Measurements from ENCODE around the gene CABLES1.
A peak's percentile ranks its signal among the peaks of the same experiment; 100 is the strongest.
"Not testable (repeated sequence)": the region's sequence is repeated elsewhere in the genome, so short reads cannot be mapped to it uniquely, and the experiment has no call there.

CABLES1 gene

DNA sequence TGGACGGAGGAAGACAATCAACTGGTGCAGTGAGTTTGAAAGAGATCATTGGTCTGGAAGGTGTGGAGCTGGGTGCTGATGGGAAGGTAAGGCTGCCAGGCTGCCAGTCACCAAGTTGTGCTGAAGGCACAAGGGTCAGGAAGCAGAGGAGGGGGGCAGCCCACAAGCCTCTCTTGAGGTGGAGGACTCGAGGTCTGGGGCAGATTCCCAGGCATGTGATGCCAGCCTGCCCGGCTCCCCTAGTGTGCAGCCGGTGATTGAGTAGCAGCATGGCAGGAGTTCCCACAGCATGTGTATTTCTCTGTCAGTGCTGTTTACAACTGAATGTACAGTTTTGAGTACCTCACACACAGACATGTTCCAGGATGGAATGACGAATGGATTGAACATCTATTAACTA, 99.3 kb downstream of the CABLES1 start:
- H3K27ac ChIP-seq (ENCODE audit: low read depth, low read length) = no peak overlapping the region
- H3K27me3 ChIP-seq (ENCODE audit: control insufficient read depth in 1 of 2, insufficient read depth in 2 of 2, low read length in 2 of 2) = no peaks in the 10 kb centered on the region
- no peak overlapping the region for H3K9ac ChIP-seq (ENCODE audit: low read length)
- no peaks in the 10 kb centered on the region for H3K36me3 ChIP-seq (ENCODE audit: insufficient read depth, low read length)
- no peak overlapping the region for H3K4me3 ChIP-seq (ENCODE audit: low read depth in 1 of 2, low read length in 2 of 2)
- peaks cover 26% of the 10 kb centered on the region for H3K4me1 ChIP-seq (ENCODE audit: insufficient read depth, low read length)
- H3K9me3 ChIP-seq (ENCODE audit: low read length) = no peaks in the 10 kb centered on the region

DNA sequence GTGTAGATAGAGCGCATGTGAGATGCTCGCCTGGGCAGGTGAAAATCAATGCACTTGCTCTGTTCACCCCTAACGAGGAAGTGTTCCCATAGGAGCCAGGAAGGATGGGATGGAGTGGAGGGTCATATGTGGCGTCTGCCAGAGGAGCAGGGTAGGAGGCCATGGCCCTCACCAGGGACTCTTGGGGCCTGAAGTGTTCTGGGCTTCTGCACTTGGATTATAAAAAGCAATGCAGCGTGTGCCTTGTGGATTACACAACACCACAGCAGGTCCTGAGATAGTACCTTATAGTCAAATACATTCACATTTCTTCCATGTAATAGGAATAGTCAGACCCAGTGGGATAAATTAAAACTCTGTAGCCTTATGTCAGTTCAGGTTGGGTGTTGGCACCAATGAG, 100.1 kb downstream of the CABLES1 start:
- Histone ChIP-seq H3K36me3 (ENCODE audit: insufficient read depth, low read length) (no peaks in the 10 kb centered on the region), H3K9me3 (ENCODE audit: low read length) (no peaks in the 10 kb centered on the region), H3K27me3 (ENCODE audit: control insufficient read depth in 1 of 2, insufficient read depth in 2 of 2, low read length in 2 of 2) (no peaks in the 10 kb centered on the region), H3K9ac (ENCODE audit: low read length) (no peak overlapping the region), H3K27ac (ENCODE audit: low read depth, low read length) (no peak overlapping the region), H3K4me3 (ENCODE audit: low read depth in 1 of 2, low read length in 2 of 2) (no peak overlapping the region), H3K4me1 (ENCODE audit: insufficient read depth, low read length) (peaks cover 26% of the 10 kb centered on the region)

DNA sequence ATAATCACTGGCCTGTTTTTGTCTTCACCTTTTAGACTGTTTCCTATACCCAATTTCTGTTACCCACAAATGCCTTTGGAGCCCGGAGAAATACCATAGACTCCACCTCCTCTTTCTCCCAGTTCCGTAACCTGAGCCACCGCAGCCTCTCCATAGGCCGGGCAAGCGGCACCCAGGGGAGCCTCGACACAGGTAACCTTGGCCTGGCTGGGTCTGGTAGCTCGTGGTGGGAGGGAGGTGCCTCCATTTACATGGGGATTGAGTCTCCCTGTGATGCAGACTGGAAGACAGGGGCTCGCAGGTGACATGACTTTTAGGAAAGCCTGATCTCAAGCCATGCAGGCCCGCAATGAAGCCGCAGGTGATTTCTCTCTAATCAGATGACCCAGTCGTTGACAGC, 100.6 kb downstream of the CABLES1 start:
- H3K27me3 ChIP-seq (ENCODE audit: control insufficient read depth in 1 of 2, insufficient read depth in 2 of 2, low read length in 2 of 2) = no peaks in the 10 kb centered on the region
- H3K4me1 ChIP-seq (ENCODE audit: insufficient read depth, low read length) = peaks cover 23% of the 10 kb centered on the region
- no peaks in the 10 kb centered on the region for H3K9me3 ChIP-seq (ENCODE audit: low read length)
- H3K4me3 ChIP-seq (ENCODE audit: low read depth in 1 of 2, low read length in 2 of 2) = no peak overlapping the region
- H3K9ac ChIP-seq (ENCODE audit: low read length) = no peak overlapping the region
- H3K27ac ChIP-seq (ENCODE audit: low read depth, low read length) = no peak overlapping the region
- H3K36me3 ChIP-seq (ENCODE audit: insufficient read depth, low read length) = no peaks in the 10 kb centered on the region

DNA sequence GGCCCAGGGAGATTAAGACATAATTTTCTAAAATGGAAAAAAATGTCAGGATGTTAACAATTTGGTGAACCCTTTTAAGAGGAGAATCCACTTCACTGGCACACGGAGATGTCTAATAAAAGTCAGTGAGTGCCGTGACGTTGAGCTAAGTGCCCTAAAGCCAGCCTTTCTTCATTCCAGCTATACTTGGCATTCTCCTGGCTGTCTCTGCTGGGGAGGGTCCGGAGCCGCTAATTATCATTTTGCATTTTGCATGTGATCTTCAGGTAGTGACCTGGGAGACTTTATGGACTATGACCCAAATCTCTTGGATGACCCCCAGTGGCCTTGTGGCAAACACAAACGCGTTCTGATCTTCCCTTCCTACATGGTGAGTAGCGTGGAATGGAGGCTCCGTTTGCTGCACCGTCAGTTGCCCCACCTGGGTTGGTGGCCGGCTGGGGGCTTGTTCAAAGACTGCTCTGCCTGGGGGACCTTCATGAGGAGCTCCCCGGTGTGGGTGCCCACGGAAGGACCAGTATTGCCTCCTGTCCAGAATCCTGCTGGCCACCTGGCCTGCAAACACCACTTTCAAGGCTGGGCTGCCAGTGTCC, 101.7 kb downstream of the CABLES1 start:
- H3K9me3 ChIP-seq (ENCODE audit: low read length) = no peaks in the 10 kb centered on the region
- no peaks in the 10 kb centered on the region for H3K36me3 ChIP-seq (ENCODE audit: insufficient read depth, low read length)
- H3K27ac ChIP-seq (ENCODE audit: low read depth, low read length) = no peak overlapping the region
- H3K4me3 ChIP-seq (ENCODE audit: low read depth in 1 of 2, low read length in 2 of 2) = peak overlapping the region; percentile 12 to 58
- peaks cover 21% of the 10 kb centered on the region for H3K4me1 ChIP-seq (ENCODE audit: insufficient read depth, low read length)
- H3K9ac ChIP-seq (ENCODE audit: low read length) = no peak overlapping the region
- H3K27me3 ChIP-seq (ENCODE audit: control insufficient read depth in 1 of 2, insufficient read depth in 2 of 2, low read length in 2 of 2) = no peaks in the 10 kb centered on the region

- Histone ChIP-seq H3K4me1 (ENCODE audit: insufficient read depth, low read length) (peaks cover 21% of the 10 kb centered on the region), H3K36me3 (ENCODE audit: insufficient read depth, low read length) (no peaks in the 10 kb centered on the region), H3K9ac (ENCODE audit: low read length) (no peak overlapping the region), H3K27me3 (ENCODE audit: control insufficient read depth in 1 of 2, insufficient read depth in 2 of 2, low read length in 2 of 2) (no peaks in the 10 kb centered on the region), H3K27ac (ENCODE audit: low read depth, low read length) (peak overlapping the region; percentile 71), H3K9me3 (ENCODE audit: low read length) (no peaks in the 10 kb centered on the region), H3K4me3 (ENCODE audit: low read depth in 1 of 2, low read length in 2 of 2) (peak overlapping the region; percentile 12 to 58)
Observed at GRCh38 chr18:23237524-23238151, 102.4 kb downstream of the CABLES1 start.

DNA sequence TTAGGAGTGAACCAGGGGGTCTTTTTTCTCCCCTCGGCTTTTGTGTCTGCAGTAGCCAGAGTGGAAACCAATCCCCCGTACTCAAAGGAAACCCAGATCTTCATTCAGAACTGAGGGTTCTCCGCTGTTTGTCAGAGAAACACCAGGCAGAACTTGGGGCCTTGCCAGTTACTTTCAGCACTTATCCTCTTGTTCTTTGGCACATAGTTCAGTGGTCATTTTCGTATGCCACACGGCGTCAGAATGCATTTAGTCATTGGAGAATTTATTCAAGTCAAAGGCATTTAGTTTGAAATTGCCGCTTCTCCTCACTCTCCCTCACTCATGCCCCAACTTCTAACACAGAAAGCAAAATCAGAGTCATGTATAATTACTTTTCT, 102.9 kb downstream of the CABLES1 start:
- Histone ChIP-seq H3K9me3 (ENCODE audit: low read length) (no peaks in the 10 kb centered on the region), H3K27ac (ENCODE audit: low read depth, low read length) (peak overlapping the region; percentile 71), H3K36me3 (ENCODE audit: insufficient read depth, low read length) (no peaks in the 10 kb centered on the region), H3K9ac (ENCODE audit: low read length) (no peak overlapping the region), H3K4me3 (ENCODE audit: low read depth in 1 of 2, low read length in 2 of 2) (peak overlapping the region; percentile 4 to 58), H3K4me1 (ENCODE audit: insufficient read depth, low read length) (peaks cover 21% of the 10 kb centered on the region), H3K27me3 (ENCODE audit: control insufficient read depth in 1 of 2, insufficient read depth in 2 of 2, low read length in 2 of 2) (no peaks in the 10 kb centered on the region)

DNA sequence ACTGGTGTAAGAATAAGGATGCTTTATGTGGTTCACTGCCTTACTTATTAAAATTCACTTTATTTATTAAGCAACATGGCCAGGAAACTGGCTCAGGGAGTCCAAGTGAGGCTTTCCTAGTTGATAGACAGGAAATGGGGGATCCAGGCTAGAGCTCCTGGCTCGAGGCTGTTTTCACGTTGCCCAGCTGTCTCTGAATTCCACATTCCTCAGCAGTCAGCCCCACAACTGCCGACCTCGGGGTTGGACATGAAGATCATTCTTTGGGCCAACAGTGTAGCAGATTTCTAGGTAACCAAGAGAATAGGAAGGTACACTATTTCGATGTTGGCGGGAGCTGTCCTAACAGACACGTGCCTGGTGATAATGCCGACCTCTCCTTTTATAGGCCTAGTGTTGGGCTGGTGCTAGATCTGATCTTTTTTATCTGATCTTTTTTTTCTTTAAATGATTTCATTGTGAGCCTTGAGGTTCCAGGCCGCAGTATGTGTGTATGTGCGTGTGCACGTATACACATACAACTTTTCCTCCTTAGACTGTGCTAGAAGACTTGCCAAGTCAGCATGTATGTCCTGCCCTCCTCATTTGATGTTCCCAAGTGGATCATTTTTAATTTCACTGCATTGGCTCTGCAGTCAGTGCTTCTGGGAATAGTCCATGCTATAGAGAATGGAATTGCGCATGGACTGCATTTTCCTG, 103.5 kb downstream of the CABLES1 start:
- peak overlapping the region; percentile 56 for H3K27ac ChIP-seq (ENCODE audit: low read depth, low read length)
- peaks cover 21% of the 10 kb centered on the region for H3K4me1 ChIP-seq (ENCODE audit: insufficient read depth, low read length)
- no peak overlapping the region for H3K9ac ChIP-seq (ENCODE audit: low read length)
- H3K9me3 ChIP-seq (ENCODE audit: low read length) = no peaks in the 10 kb centered on the region
- no peak overlapping the region for H3K4me3 ChIP-seq (ENCODE audit: low read depth in 1 of 2, low read length in 2 of 2)
- no peaks in the 10 kb centered on the region for H3K27me3 ChIP-seq (ENCODE audit: control insufficient read depth in 1 of 2, insufficient read depth in 2 of 2, low read length in 2 of 2)
- H3K36me3 ChIP-seq (ENCODE audit: insufficient read depth, low read length) = no peaks in the 10 kb centered on the region

- Histone ChIP-seq H3K27ac (ENCODE audit: low read depth, low read length) (no peak overlapping the region), H3K4me3 (ENCODE audit: low read depth in 1 of 2, low read length in 2 of 2) (no peak overlapping the region), H3K36me3 (ENCODE audit: insufficient read depth, low read length) (no peaks in the 10 kb centered on the region), H3K4me1 (ENCODE audit: insufficient read depth, low read length) (peaks cover 21% of the 10 kb centered on the region), H3K9ac (ENCODE audit: low read length) (no peak overlapping the region), H3K27me3 (ENCODE audit: control insufficient read depth in 1 of 2, insufficient read depth in 2 of 2, low read length in 2 of 2) (no peaks in the 10 kb centered on the region), H3K9me3 (ENCODE audit: low read length) (no peaks in the 10 kb centered on the region)
Observed at GRCh38 chr18:23239350-23239692, 104.0 kb downstream of the CABLES1 start.

GRCh38 chr18:23239885-23240608, 104.8 kb downstream of the CABLES1 start:
- Histone ChIP-seq H3K4me3 (ENCODE audit: low read depth in 1 of 2, low read length in 2 of 2) (no peak overlapping the region), H3K9ac (ENCODE audit: low read length) (no peak overlapping the region), H3K27me3 (ENCODE audit: control insufficient read depth in 1 of 2, insufficient read depth in 2 of 2, low read length in 2 of 2) (no peaks in the 10 kb centered on the region), H3K9me3 (ENCODE audit: low read length) (no peaks in the 10 kb centered on the region), H3K4me1 (ENCODE audit: insufficient read depth, low read length) (peaks cover 21% of the 10 kb centered on the region), H3K27ac (ENCODE audit: low read depth, low read length) (no peak overlapping the region), H3K36me3 (ENCODE audit: insufficient read depth, low read length) (no peaks in the 10 kb centered on the region)

GRCh38 chr18:23240609-23240930, 105.3 kb downstream of the CABLES1 start:
- Histone ChIP-seq H3K4me1 (ENCODE audit: insufficient read depth, low read length) (peaks cover 21% of the 10 kb centered on the region), H3K9ac (ENCODE audit: low read length) (no peak overlapping the region), H3K4me3 (ENCODE audit: low read depth in 1 of 2, low read length in 2 of 2) (no peak overlapping the region), H3K36me3 (ENCODE audit: insufficient read depth, low read length) (no peaks in the 10 kb centered on the region), H3K27me3 (ENCODE audit: control insufficient read depth in 1 of 2, insufficient read depth in 2 of 2, low read length in 2 of 2) (no peaks in the 10 kb centered on the region), H3K9me3 (ENCODE audit: low read length) (no peaks in the 10 kb centered on the region), H3K27ac (ENCODE audit: low read depth, low read length) (no peak overlapping the region)

- H3K27ac ChIP-seq (ENCODE audit: low read depth, low read length) = not testable (repeated sequence)
Observed at GRCh38 chr18:23241833-23242496, 106.7 kb downstream of the CABLES1 start.

More at GRCh38 chr18:23241833-23242496, 106.7 kb downstream of the CABLES1 start:
- H3K36me3 ChIP-seq (ENCODE audit: insufficient read depth, low read length); H3K27me3 ChIP-seq (ENCODE audit: control insufficient read depth in 1 of 2, insufficient read depth in 2 of 2, low read length in 2 of 2); H3K9me3 ChIP-seq (ENCODE audit: low read length); H3K4me3 ChIP-seq (ENCODE audit: low read depth in 1 of 2, low read length in 2 of 2); H3K9ac ChIP-seq (ENCODE audit: low read length): not testable (repeated sequence)
- H3K4me1 ChIP-seq (ENCODE audit: insufficient read depth, low read length) = peaks cover 21% of the 10 kb centered on the region
